PC-3 (cell line): Measurements from ENCODE around the gene OCA2. TPM values are rescaled to one million over a fixed set of nuclear protein-coding genes. Genes with fewer than 3 reads are reported as not detected.

Experiments
- ATAC-seq: fragments of 200-7000 bp; cut with Tn5 transposase; 2 replicates; pipeline ENCODE4 v1.9.1; 2020; ENCODE audit warnings: mild to moderate bottlenecking, moderate library complexity
- BruUV-seq: library from RNA; stranded (reverse); fragments of 400-500 nt; replicated peaks from 2 replicates; lab custom pipeline; 2021; lab: Mats Ljungman, UMichigan
- CTCF ChIA-PET: fragments of 300-600 bp; sonication (Branson Sonifier 250); formaldehyde crosslinking; loops from one replicate; lab custom pipeline; 2022; ENCODE audit warnings: antibody characterized with exemption; lab: Charles Lee
- POLR2A ChIA-PET: fragments of 300-600 bp; sonication (Branson Sonifier 250); formaldehyde crosslinking; loops from one replicate; lab custom pipeline; 2022; ENCODE audit warnings: antibody characterized with exemption; ENCODE audit not compliant: unreplicated experiment; lab: Charles Lee
- DNase-seq: peaks from one replicate; pipeline ENCODE4 v3.0.0-alpha.2; 2015
- H2AFZ ChIP-seq: fragments of 300-600 bp; sonication (generic); 2 replicates; pipeline ENCODE4 v1.6.0; 2016; ENCODE audit warnings: antibody characterized with exemption, low read length
- H3F3A ChIP-seq: fragments of 300-600 bp; sonication (generic); one replicate; pipeline ENCODE4 v1.6.0; 2017; ENCODE audit warnings: antibody characterized with exemption, low read length, control low read depth, mild to moderate bottlenecking; ENCODE audit not compliant: unreplicated experiment
- H3K27ac ChIP-seq: fragments of 300-600 bp; sonication (generic); 2 replicates; pipeline ENCODE4 v1.5.1; 2016; ENCODE audit warnings: mild to moderate bottlenecking, low read length
- H3K27me3 ChIP-seq: fragments of 300-600 bp; sonication (generic); 2 replicates; pipeline ENCODE4 v1.6.1; 2016; ENCODE audit warnings: low read length, mixed read lengths
- H3K36me3 ChIP-seq: fragments of 300-600 bp; sonication (generic); 2 replicates; pipeline ENCODE4 v1.6.1; 2016; ENCODE audit warnings: low read depth, mixed run types, low read length, mixed read lengths
- H3K4me1 ChIP-seq: fragments of 300-600 bp; sonication (generic); 2 replicates; pipeline ENCODE4 v1.5.1; 2016; ENCODE audit warnings: low read length; ENCODE audit not compliant: insufficient read depth
- H3K4me2 ChIP-seq: fragments of 300-600 bp; sonication (generic); 2 replicates; pipeline ENCODE4 v1.6.0; 2016; ENCODE audit warnings: low read length
- H3K4me3 ChIP-seq: fragments of 300-600 bp; sonication (generic); 2 replicates; pipeline ENCODE4 v1.5.1; 2016; ENCODE audit warnings: mild to moderate bottlenecking, low read length, mixed read lengths
- H3K79me2 ChIP-seq: fragments of 300-600 bp; sonication (generic); 2 replicates; pipeline ENCODE4 v1.6.1; 2017; ENCODE audit warnings: low read length, mixed read lengths
- H3K9ac ChIP-seq: fragments of 300-600 bp; sonication (generic); 2 replicates; pipeline ENCODE4 v1.6.0; 2016; ENCODE audit warnings: mild to moderate bottlenecking, low read length
- H3K9me2 ChIP-seq: fragments of 300-600 bp; sonication (generic); replicated peaks from 2 replicates; pipeline ENCODE4 v1.6.1; 2016; ENCODE audit warnings: mixed run types, low read length, mixed read lengths
- H3K9me3 ChIP-seq: fragments of 300-600 bp; sonication (generic); 2 replicates; pipeline ENCODE4 v1.6.1; 2016; ENCODE audit warnings: low read length, mixed read lengths
- H4K20me1 ChIP-seq: fragments of 300-600 bp; sonication (generic); 2 replicates; pipeline ENCODE4 v1.6.1; 2016; ENCODE audit warnings: low read length, mixed read lengths
- CTCF ChIP-seq: fragments of 300-600 bp; sonication (generic); conservative IDR thresholded peaks from 2 replicates; pipeline ENCODE4 v1.5.1; 2017; ENCODE audit warnings: antibody characterized with exemption, low read depth, mild to moderate bottlenecking, low read length
- EZH2 ChIP-seq: fragments of 300-600 bp; sonication (generic); IDR thresholded peaks from one replicate; pipeline ENCODE4 v1.6.1; 2017; ENCODE audit warnings: antibody characterized with exemption, mild to moderate bottlenecking, low read length; ENCODE audit not compliant: unreplicated experiment
- EZH2phosphoT487 ChIP-seq: fragments of 300-600 bp; sonication (generic); IDR thresholded peaks from 2 replicates; pipeline ENCODE4 v1.6.1; 2018; ENCODE audit warnings: mild to moderate bottlenecking, antibody characterized with exemption, low read length, borderline replicate concordance
- intact Hi-C: fragments of 100-400 bp; cut with micrococcal nuclease; formaldehyde crosslinking; loops from 2 replicates; pipeline ENCODE4 v1.9.0; 2023
- total RNA-seq: library from RNA; depleted of rRNA; stranded (reverse); fragments of >200 nt; gene quantifications from 2 replicates; pipeline ENCODE4 v1.2.3, GENCODE V29; 2014

The OCA2 gene
- total RNA-seq, 1 experiment from 2014 or later: not detected

DNA sequence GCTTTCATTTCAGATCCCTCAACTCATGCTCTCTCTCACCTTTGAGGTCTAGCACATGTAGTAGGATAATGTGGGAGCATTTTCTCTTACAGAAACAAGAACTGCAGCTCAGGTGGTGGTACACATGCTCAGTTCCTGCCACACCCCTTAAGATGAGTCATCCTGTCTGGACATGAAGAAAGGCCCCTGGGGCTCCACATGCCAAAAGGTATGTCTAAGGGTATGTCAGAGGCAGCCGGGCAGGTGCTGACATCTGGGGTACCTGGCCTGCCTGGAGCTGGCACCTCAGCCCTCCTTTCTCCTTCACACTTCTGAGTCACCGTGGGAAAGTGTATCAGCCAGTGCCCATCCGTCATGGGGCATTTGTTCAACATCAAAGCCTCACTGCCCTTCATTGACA lies 209.9 kb downstream of the OCA2 start:
- Histone ChIP-seq H2AFZ (no peak overlapping the region), H3K4me3 (no peak overlapping the region), H3F3A (no peaks in the 10 kb centered on the region), H3K9me3 (peaks cover 29% of the 10 kb centered on the region; the same call in 1 of the 2 replicates), H3K9me2 (no peaks in the 10 kb centered on the region), H3K27ac (no peak overlapping the region), H3K4me1 (no peaks in the 10 kb centered on the region), H3K9ac (no peak overlapping the region), H4K20me1 (no peaks in the 10 kb centered on the region), H3K79me2 (no peaks in the 10 kb centered on the region), H3K4me2 (no peak overlapping the region), H3K36me3 (no peaks in the 10 kb centered on the region), H3K27me3 (no peaks in the 10 kb centered on the region)
- DNase-seq: peak; percentile 4
- ATAC-seq: no peak
- ChIA-PET CTCF (no interaction called here), POLR2A (no interaction called here)
- no TSS peak for BruUV-seq
- intact Hi-C loops: no loop called here
- TF ChIP-seq EZH2phosphoT487 (no peak), CTCF (no peak), EZH2 (no peak)

- TF ChIP-seq EZH2phosphoT487 (no peak), CTCF (no peak), EZH2 (no peak)
- no peak for ATAC-seq
These were observed 213.9 kb downstream of the OCA2 start for GRCh38 chr15:27885201-27885600.

GRCh38 chr15:27884726-27885125 lies 214.4 kb downstream of the OCA2 start:
- Histone ChIP-seq H3F3A (no peaks in the 10 kb centered on the region), H3K9ac (no peak overlapping the region), H3K36me3 (no peaks in the 10 kb centered on the region), H3K9me3 (0 out of 2 replicates have a peak, but pooled peaks cover 17% of the 10 kb centered on the region), H3K4me2 (no peak overlapping the region), H4K20me1 (no peaks in the 10 kb centered on the region), H3K4me1 (no peaks in the 10 kb centered on the region), H3K27me3 (no peaks in the 10 kb centered on the region), H2AFZ (no peak overlapping the region), H3K9me2 (no peaks in the 10 kb centered on the region), H3K27ac (no peak overlapping the region), H3K4me3 (no peak overlapping the region), H3K79me2 (no peaks in the 10 kb centered on the region)
- intact Hi-C loops: no loop called here
- TF ChIP-seq EZH2phosphoT487 (no peak), CTCF (no peak), EZH2 (no peak)
- ChIA-PET CTCF (no interaction called here), POLR2A (no interaction called here)
- DNase-seq: no peak
- no TSS peak for BruUV-seq
- ATAC-seq: no peak

More at GRCh38 chr15:27885201-27885600, 213.9 kb downstream of the OCA2 start:
- intact Hi-C loops: no loop called here
- ChIA-PET POLR2A (no interaction called here), CTCF (no interaction called here)
- Histone ChIP-seq H2AFZ (no peak overlapping the region), H3K9me2 (no peaks in the 10 kb centered on the region), H3K27me3 (no peaks in the 10 kb centered on the region), H3K4me3 (no peak overlapping the region), H3F3A (no peaks in the 10 kb centered on the region), H3K4me2 (no peak overlapping the region), H3K4me1 (no peaks in the 10 kb centered on the region), H3K9ac (no peak overlapping the region), H3K27ac (no peak overlapping the region), H4K20me1 (no peaks in the 10 kb centered on the region), H3K79me2 (no peaks in the 10 kb centered on the region), H3K36me3 (no peaks in the 10 kb centered on the region), H3K9me3 (0 out of 2 replicates have a peak, but pooled peaks cover 17% of the 10 kb centered on the region)
- BruUV-seq: no TSS peak
- no peak for DNase-seq
